Activated T-cell treated with anti-CD3 and anti-CD28 coated beads, Interleukin-2, amount 50 U/mL, for 72 hours (primary cell): ENCODE measurements around the gene PSMD5. TPM values are rescaled to one million over a fixed set of nuclear protein-coding genes. Genes with fewer than 3 reads are reported as not detected.

ENCODE experiments used
- ATAC-seq, 2 donors: fragments of 150-1000 bp; cut with Tn5 transposase; replicated peaks in 1 of 2; 2 replicates each; pipeline ENCODE4 v1.10.0; 2021; ENCODE audit warnings: moderate library complexity in 2 of 2, mild to moderate bottlenecking in 1 of 2
- DNase-seq, 2 donors: peaks; one replicate each; pipeline ENCODE4 v3.0.0; 2021 to 2022; ENCODE audit warnings: mixed read lengths in 1 of 2
- H3K27ac Mint-ChIP-seq: one replicate; pipeline ENCODE4 v1.8.0; 2022; ENCODE audit warnings: mild to moderate bottlenecking, moderate library complexity, mixed read lengths
- H3K27me3 Mint-ChIP-seq: one replicate; pipeline ENCODE4 v1.8.0; 2022; ENCODE audit warnings: low read depth, mixed read lengths
- H3K36me3 Mint-ChIP-seq, 2 donors: one replicate each; pipeline ENCODE4 v1.8.0; 2022; ENCODE audit warnings: mixed read lengths in 2 of 2, mild to moderate bottlenecking in 1 of 2; ENCODE audit not compliant: insufficient read depth in 2 of 2
- H3K4me1 Mint-ChIP-seq: one replicate; pipeline ENCODE4 v1.8.0; 2022; ENCODE audit warnings: low read depth, mixed read lengths
- H3K4me3 Mint-ChIP-seq, 2 donors: one replicate each; pipeline ENCODE4 v1.8.0; 2022; ENCODE audit warnings: mild to moderate bottlenecking in 2 of 2, mixed read lengths in 2 of 2, moderate library complexity in 2 of 2
- H3K9me3 Mint-ChIP-seq, 2 donors: one replicate each; pipeline ENCODE4 v1.8.0; 2022; ENCODE audit warnings: mixed read lengths in 2 of 2
- total RNA-seq, 2 donors: library from RNA; stranded (reverse); gene quantifications; one replicate each; pipeline ENCODE4 v1.2.3, GENCODE V29; 2022

PSMD5 gene
- total RNA-seq, 2 donors from 2014 or later = 48.6 to 59.0 TPM

GRCh38 chr9:120774719-120775118 lies 68.0 kb downstream of the PSMD5 start:
- H3K36me3 Mint-ChIP-seq = peaks cover 10 to 35% of the 10 kb centered on the region in 2 donors
- no peaks in the 10 kb centered on the region for H3K27me3 Mint-ChIP-seq
- no peak overlapping the region for H3K4me3 Mint-ChIP-seq
- H3K4me1 Mint-ChIP-seq = peaks cover 20% of the 10 kb centered on the region
- DNase-seq (no peak), ATAC-seq (no peak)
- H3K27ac Mint-ChIP-seq = peak overlapping the region; percentile 36
- no peaks in the 10 kb centered on the region for H3K9me3 Mint-ChIP-seq

GRCh38 chr9:120773256-120773655 lies 69.5 kb downstream of the PSMD5 start:
- ATAC-seq = no peak

GRCh38 chr9:120770931-120771330 lies 71.8 kb downstream of the PSMD5 start:
- H3K27ac Mint-ChIP-seq = peak overlapping the region; percentile 8

More at GRCh38 chr9:120773256-120773655, 69.5 kb downstream of the PSMD5 start:
- H3K27ac Mint-ChIP-seq = no peak overlapping the region
- H3K27me3 Mint-ChIP-seq = no peaks in the 10 kb centered on the region
- H3K9me3 Mint-ChIP-seq = no peaks in the 10 kb centered on the region
- H3K4me3 Mint-ChIP-seq = no peak overlapping the region
- peaks cover 10 to 39% of the 10 kb centered on the region in 2 donors for H3K36me3 Mint-ChIP-seq
- H3K4me1 Mint-ChIP-seq = peaks cover 23% of the 10 kb centered on the region
- DNase-seq = no peak

GRCh38 chr9:120768886-120769285 lies 73.8 kb downstream of the PSMD5 start:
- peak overlapping the region; percentile 88 for H3K27ac Mint-ChIP-seq
- H3K36me3 Mint-ChIP-seq = peaks cover 4 to 29% of the 10 kb centered on the region in 2 donors
- no peaks in the 10 kb centered on the region for H3K27me3 Mint-ChIP-seq
- no peaks in the 10 kb centered on the region for H3K9me3 Mint-ChIP-seq
- peak; percentile 49 to 77 for ATAC-seq
- no peak for DNase-seq
- H3K4me3 Mint-ChIP-seq = no peak overlapping the region
- peaks cover 23% of the 10 kb centered on the region for H3K4me1 Mint-ChIP-seq

More at GRCh38 chr9:120770931-120771330, 71.8 kb downstream of the PSMD5 start:
- ATAC-seq (no peak), DNase-seq (no peak)
- Mint-ChIP-seq H3K9me3 (no peaks in the 10 kb centered on the region), H3K36me3 (peaks cover 6 to 36% of the 10 kb centered on the region in 2 donors), H3K4me3 (no peak overlapping the region), H3K27me3 (no peaks in the 10 kb centered on the region), H3K4me1 (peaks cover 23% of the 10 kb centered on the region)

GRCh38 chr9:120768247-120768646 lies 74.5 kb downstream of the PSMD5 start:
- DNase-seq = no peak
- ATAC-seq = no peak
- Mint-ChIP-seq H3K27ac (peak overlapping the region; percentile 12), H3K9me3 (no peaks in the 10 kb centered on the region), H3K4me1 (peaks cover 23% of the 10 kb centered on the region), H3K4me3 (no peak overlapping the region), H3K27me3 (no peaks in the 10 kb centered on the region), H3K36me3 (peaks cover 4 to 28% of the 10 kb centered on the region in 2 donors)

- peaks cover 23% of the 10 kb centered on the region for H3K4me1 Mint-ChIP-seq
- ATAC-seq = no peak
- H3K36me3 Mint-ChIP-seq = peaks cover 4 to 24% of the 10 kb centered on the region in 2 donors
Measured at GRCh38 chr9:120767451-120767850, 75.3 kb downstream of the PSMD5 start.

More at GRCh38 chr9:120767451-120767850, 75.3 kb downstream of the PSMD5 start:
- DNase-seq = no peak
- Mint-ChIP-seq H3K9me3 (no peaks in the 10 kb centered on the region), H3K27me3 (no peaks in the 10 kb centered on the region), H3K27ac (peak overlapping the region; percentile 12), H3K4me3 (no peak overlapping the region)

Other genes with a start within 250 kb of the PSMD5 start
- gene MEGF9, start 128.5 kb downstream of the PSMD5 start, total RNA-seq = 1 to 10 TPM; 5.5 to 7.4 TPM
- gene FBXW2, start 49.5 kb downstream of the PSMD5 start, total RNA-seq = 10 to 100 TPM; 72.6 to 78.5 TPM
- 100 to 1,000 TPM; 166 to 222 TPM for gene PHF19, start 34.3 kb upstream of the PSMD5 start, total RNA-seq
- 100 to 1,000 TPM in 1 of 2 donors, 10 to 100 TPM in 1; 91.6 to 101 TPM for gene TRAF1, start 83.9 kb upstream of the PSMD5 start, total RNA-seq
- 1 to 10 TPM; 1.9 to 3.5 TPM for gene C5, start 207.4 kb upstream of the PSMD5 start, total RNA-seq
- 10 to 100 TPM; 81.0 to 81.2 TPM for gene CNTRL, start 232.0 kb upstream of the PSMD5 start, total RNA-seq